EH (cell line): Measurements from ENCODE around the gene COPB2.
A peak's percentile ranks its signal among the peaks of the same experiment; 100 is the strongest.
"Not testable (repeated sequence)": the region's sequence is repeated elsewhere in the genome, so short reads cannot be mapped to it uniquely, and the experiment has no call there.

Source experiments
- DNase-seq: peaks from one replicate; pipeline ENCODE4 v3.0.0-alpha.2; 2015; ENCODE audit warnings: low read depth

The COPB2 gene

DNA sequence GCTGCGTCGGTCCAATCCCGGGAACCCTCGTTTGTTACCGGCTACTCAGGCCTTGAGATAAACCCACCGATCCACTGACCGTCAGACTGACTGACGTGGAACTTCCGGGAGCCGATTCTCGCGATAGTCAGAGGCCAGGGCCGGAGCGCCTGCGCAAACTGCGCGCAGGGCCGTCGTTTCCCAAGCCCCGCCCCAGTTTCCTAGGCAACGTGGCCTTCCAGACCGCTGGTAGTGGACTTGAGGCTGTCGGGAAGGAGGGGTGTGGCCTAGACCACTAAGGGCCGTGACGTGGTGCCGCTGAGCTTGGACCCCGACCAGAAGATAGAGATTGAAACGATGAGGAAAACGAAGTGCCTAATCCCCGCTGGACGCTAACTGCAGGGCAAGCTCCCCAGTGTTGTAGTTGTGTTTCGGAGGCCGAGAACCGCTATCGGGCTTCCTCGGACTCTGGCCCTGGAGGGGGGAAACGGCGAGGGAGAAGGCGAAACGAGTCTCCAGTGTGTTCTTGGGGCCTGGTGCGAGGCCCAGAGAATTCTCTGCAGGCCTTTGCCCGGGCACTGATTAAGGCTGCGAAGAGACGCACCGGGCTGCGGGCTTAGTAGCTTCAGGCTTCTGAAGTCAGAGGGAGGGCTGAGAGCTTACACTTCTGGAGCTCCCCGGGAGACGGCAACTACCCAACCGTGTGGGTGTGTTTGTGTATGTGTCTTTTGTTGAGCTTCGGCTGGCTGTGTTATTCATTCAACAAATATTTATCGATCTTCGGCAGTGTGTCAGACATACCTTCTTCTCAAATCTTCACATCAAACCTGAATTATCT lies at the start of gene COPB2:
Gene COPB2 (minus strand): TSS at position 96 of the 817 bp plus-strand sequence. CDS start 97 bp downstream, outside the sequence.
- peak; percentile 99 for DNase-seq

DNA sequence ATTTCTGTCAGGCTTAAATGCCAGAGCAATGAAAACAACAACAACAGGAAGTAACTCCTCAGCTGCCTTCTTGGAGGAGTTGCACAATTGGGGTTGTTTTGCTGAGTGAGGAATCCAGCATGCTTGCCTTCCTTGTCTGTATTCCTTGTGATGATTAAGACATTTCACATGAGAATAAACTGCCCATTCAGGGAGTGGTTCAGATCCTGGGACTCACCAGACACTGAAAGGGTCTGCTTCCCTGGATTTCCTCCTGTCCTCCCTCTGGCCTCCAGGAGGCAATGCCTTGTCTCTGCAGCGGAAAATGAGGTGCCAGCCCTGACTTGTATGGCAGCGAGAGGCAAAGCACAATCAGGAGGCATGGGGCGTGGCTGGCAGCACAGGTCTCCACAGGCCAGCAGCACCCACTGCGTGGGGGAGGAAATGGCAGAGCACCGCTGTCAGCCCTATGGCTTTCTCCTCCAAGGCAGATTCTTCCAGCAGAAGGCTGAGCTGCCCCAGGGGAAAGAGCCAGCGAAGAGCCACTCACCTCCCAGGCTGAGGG lies 45.4 kb upstream of the COPB2 start:
- DNase-seq: peak; percentile 35

GRCh38 chr3:139434228-139434627 lies 44.8 kb upstream of the COPB2 start:
- DNase-seq: no peak

DNA sequence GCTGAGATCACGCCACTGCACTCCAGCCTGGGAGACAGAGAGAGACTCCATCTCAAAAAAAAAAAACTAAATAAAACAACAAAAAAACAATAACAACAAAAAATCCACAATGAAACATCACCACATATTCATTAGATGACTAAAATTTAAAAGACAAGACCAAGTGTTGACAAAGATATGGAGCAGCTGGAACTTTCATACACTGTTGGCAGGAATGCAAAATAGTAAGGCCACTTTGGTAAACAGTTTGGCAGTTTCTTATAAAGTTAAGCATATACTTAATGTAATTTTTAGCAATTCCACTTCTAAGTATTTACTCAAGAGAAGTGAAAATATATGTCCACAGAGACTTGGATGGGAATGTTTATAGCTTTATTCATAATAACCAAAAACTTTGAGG lies 43.6 kb upstream of the COPB2 start:
- no peak for DNase-seq

GRCh38 chr3:139430493-139430892 lies 41.0 kb upstream of the COPB2 start:
- DNase-seq: no peak

DNA sequence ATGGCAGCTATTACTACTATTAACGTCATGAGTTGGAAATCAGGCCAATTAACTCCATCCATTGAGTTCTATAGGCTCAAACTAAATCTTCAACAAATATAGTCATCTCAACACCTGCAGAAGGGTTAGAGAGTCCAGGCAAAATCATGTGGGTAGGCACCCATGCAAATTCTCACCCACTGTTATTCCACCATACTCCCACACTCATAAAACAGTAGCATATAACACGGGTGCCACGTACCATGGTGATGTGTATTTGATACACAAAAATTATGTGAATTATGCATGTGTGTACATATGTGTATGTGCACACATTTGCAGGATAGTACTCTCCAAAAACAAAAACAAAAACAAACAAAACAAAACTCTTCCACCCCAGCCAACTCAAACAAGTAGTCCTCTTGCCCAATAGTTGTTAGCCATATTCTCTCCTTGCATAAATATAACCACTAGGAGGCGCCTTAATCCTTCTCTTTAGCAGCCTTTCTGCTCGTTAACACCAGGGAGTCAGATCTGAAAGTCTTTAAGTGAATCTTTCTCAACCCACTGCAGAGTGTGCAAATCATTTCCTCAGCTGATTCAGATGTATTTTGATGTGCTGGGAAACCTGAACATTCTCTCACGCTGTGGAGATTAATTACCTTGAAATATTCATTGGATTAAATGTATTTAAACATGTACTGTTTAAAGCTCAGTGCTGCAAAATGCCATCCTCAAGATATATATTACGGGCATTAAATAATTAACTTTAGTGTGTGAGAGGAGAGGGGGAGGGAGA lies 38.0 kb upstream of the COPB2 start:
- peak; percentile 72 for DNase-seq

- DNase-seq: peak; percentile 16
These were observed 36.4 kb upstream of the COPB2 start for GRCh38 chr3:139425745-139426400.

DNA sequence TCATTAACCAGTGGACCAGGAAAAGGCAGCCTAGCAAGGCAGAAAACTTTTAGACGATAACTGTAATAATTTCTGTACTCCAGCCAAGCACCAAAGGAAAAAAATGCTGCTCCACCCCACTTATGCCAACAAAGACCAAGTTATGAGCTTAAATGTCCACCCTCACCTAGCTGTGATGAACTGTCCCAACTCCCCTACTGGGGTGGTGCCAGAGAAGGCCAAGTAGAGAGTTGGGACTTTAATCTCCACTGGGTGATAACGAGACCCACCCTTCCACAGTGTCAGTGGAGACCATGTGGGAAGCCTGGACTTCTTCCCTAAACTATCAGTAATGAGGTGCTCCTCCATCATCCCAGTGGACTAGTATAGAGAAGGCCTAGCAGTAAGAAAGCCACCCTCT lies 33.8 kb upstream of the COPB2 start:
- no peak for DNase-seq

DNA sequence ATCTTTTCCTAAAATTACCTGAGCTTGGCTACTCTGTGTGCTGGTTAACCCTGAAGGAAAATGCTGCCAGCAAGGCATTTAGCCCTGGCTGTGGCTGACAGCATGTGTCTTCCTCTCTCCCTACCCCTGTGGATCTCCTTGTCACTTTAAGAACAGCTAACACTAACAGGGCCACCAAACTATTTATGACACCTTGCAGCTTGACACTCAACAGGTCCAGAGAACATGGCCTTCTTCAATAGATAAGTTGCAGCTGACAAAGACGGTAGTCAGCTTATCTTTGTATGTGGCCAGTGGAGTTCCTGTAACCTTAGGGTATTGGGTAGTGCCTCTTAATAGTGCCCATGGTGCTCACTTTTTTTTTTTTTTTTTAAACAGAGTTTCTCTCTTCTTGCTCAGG lies 32.0 kb upstream of the COPB2 start:
- no peak for DNase-seq

GRCh38 chr3:139421040-139421439 lies 31.6 kb upstream of the COPB2 start:
- DNase-seq: no peak

- no peak for DNase-seq
These were observed 28.7 kb upstream of the COPB2 start for GRCh38 chr3:139418144-139418543.

- DNase-seq: no peak
These were observed 26.8 kb upstream of the COPB2 start for GRCh38 chr3:139416275-139416674.

- no peak for DNase-seq
These were observed 25.3 kb upstream of the COPB2 start for GRCh38 chr3:139414608-139415224.

DNA sequence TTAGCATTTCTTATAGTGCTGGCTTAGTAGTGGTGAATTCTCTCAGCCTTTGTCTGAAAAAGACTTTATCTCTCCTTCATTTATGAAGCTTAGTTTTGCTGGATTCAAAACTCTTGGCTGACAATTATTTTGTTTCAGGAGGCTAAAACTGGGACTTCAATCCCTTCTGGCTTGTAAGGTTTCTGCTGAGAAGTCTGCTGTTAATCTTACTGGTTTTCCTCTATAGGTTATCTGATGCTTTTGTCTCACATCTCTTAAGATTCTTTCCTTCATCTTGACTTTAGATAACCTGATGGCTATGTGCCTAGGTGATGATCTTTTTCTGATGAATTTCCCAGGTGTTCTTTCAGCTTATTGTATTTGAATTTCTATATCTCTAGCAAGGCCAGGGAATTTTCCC lies 23.4 kb upstream of the COPB2 start:
- not testable (repeated sequence) for DNase-seq

GRCh38 chr3:139401155-139401554 lies 11.7 kb upstream of the COPB2 start:
- not testable (repeated sequence) for DNase-seq

DNA sequence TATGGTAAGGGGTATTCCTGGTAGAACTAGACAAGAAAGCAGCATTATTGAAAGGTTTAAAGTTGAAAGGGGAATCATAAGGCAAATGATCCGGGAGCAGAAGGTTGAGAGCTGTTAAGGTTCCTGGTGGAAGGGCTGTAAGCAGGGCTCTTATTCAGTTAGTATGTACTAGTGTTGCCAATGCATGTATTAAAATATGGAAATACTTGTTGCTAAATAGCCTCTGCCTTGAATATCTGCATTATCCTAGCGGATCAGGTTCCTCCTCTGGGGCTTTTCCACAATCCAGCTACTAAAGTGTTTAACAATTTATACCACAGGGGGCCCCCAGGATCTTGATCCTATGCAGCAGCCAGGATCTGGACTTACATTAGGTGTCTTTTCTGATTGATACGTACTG lies 7.3 kb upstream of the COPB2 start:
- DNase-seq: no peak

GRCh38 chr3:139394116-139394515 lies 4.7 kb upstream of the COPB2 start:
- no peak for DNase-seq

DNA sequence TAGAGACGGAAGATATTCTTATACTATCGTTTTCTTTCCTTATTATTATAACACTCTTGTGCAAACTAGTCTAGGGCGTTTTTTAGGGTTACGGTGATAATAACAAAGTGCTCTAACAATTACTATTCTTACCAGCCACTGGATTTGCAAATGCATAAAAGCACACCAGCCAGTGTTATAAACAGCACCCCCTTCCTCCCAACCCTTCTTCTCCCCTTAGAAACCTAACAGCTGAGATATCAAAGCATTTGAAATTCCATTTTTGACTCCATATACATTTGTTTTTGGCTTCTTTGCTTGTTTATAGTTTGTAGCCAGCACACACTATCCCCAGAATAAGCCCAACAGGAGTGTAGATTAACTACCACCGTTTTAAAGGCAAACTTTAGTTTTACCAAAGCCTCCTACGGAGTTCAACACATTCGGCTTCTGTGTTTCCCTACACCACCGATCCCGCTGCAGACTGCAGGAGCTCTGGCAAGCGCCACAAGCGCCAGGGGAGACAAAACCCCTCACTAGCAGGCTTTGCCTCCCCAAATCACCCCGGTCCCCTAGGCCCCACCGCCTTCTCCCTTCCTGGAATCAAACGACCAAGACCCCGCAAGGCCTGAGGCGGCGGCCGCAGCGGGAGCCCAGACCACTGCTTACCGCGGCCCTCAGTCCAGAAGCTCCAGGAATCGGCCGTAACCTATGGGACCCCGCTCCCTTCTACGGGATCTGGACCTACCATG lies 461 bp downstream of the COPB2 start:
- no peak for DNase-seq

DNA sequence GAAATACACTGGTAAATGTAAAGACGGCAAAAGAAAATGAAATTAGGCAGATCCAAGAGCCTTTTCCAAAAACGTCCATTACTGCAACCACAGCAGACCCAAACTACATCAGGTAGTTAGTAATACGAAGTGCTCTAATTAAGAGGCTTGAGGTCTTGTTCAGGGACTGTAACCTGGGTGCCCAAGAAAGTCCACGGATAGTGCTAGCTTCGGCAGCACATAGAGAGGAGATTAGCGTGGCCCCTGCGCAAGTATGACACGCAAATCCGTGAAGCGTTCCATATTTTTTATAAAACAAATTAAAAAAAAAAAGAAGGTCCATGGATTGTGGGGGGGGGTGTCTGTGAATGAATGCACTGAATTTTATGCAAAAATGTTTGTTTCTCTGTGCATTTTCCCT lies 1.4 kb downstream of the COPB2 start:
- no peak for DNase-seq

DNA sequence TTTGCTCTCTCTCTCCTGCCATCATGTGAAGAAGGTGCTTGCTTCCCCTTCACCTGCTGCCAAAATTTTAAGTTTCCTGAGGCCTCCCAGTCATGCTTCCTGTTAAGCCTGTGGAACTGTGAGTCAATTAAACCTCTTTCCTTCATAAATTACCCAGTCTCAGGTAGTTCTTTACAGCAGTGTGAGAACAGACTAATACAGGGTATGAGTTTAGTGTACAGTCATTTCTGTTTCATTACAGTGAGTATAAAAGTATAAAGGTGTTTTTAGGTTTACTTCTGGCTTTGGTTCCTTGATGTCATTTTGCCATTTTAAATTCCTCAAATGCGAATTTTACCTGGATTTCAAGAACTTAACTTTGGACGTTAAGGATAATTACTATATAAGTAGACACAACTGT lies 7.2 kb downstream of the COPB2 start:
- not testable (repeated sequence) for DNase-seq

GRCh38 chr3:139380575-139380974 lies 8.9 kb downstream of the COPB2 start:
- no peak for DNase-seq
